SKM-1 (cell line): ENCODE data around the gene CDK4.
A peak's percentile ranks its signal among the peaks of the same experiment; 100 is the strongest.

Source experiments
- DNase-seq: peaks from one replicate; lab custom pipeline; 2025; ENCODE audit not compliant: unreplicated experiment; lab: John Stamatoyannopoulos, UW

Gene CDK4

GRCh38 chr12:57757771-57758170 lies 5.7 kb upstream of the CDK4 start:
- DNase-seq = no peak

GRCh38 chr12:57756406-57757341 lies 4.6 kb upstream of the CDK4 start:
- DNase-seq = no peak

GRCh38 chr12:57755454-57756372 lies 3.6 kb upstream of the CDK4 start:
- no peak for DNase-seq

GRCh38 chr12:57755194-57755453 lies 3.0 kb upstream of the CDK4 start:
- no peak for DNase-seq

GRCh38 chr12:57754411-57755193 lies 2.5 kb upstream of the CDK4 start, which contains the start of gene MARCHF9:
TSS of gene MARCHF9 (plus strand) at chr12:57755103. CDS start at chr12:57755529, 426 bp downstream.
- DNase-seq = no peak

- DNase-seq = no peak
Observed at GRCh38 chr12:57753756-57754337, 1.7 kb upstream of the CDK4 start.

GRCh38 chr12:57752668-57753000 lies 524 bp upstream of the CDK4 start:
- DNase-seq = no peak

GRCh38 chr12:57751432-57751787 lies 700 bp downstream of the CDK4 start:
- no peak for DNase-seq

GRCh38 chr12:57750561-57751431 lies 1.3 kb downstream of the CDK4 start:
- DNase-seq = no peak

GRCh38 chr12:57749061-57749460 lies 3.0 kb downstream of the CDK4 start:
- DNase-seq = no peak

- DNase-seq = no peak
Observed at GRCh38 chr12:57746025-57746424, 6.1 kb downstream of the CDK4 start.

GRCh38 chr12:57745485-57745881 lies 6.6 kb downstream of the CDK4 start:
- DNase-seq = no peak

GRCh38 chr12:57744777-57745484 lies 7.2 kb downstream of the CDK4 start, which contains the start of gene TSPAN31:
TSS of gene TSPAN31 (plus strand) at chr12:57745039. CDS start at chr12:57745155, 116 bp downstream.
- DNase-seq = peak; percentile 82

GRCh38 chr12:57744194-57744776 lies 7.8 kb downstream of the CDK4 start:
- no peak for DNase-seq

- DNase-seq = no peak
Observed at GRCh38 chr12:57743769-57744168, 8.3 kb downstream of the CDK4 start.

- no peak for DNase-seq
Observed at GRCh38 chr12:57741844-57742738, 10.0 kb downstream of the CDK4 start.

- no peak for DNase-seq
Observed at GRCh38 chr12:57741413-57741789, 10.7 kb downstream of the CDK4 start.
